IgD-negative memory B cell (primary cell): ENCODE data around the gene MRGPRX2. TPM values are rescaled to one million over a fixed set of nuclear protein-coding genes. Genes with fewer than 3 reads are reported as not detected.
A peak's percentile ranks its signal among the peaks of the same experiment; 100 is the strongest.

Experiments used
- H3K27ac Mint-ChIP-seq, 3 donors: one replicate each; pipeline ENCODE4 v1.8.0; 2020 to 2022; ENCODE audit warnings: mild to moderate bottlenecking in 3 of 3, mixed read lengths in 3 of 3, moderate library complexity in 1 of 3
- H3K27me3 Mint-ChIP-seq: one replicate; pipeline ENCODE4 v1.8.0; 2021; ENCODE audit warnings: mixed read lengths
- H3K36me3 Mint-ChIP-seq: one replicate; pipeline ENCODE4 v1.8.0; 2020; ENCODE audit warnings: mild to moderate bottlenecking, mixed read lengths
- H3K4me1 Mint-ChIP-seq, 3 donors: one replicate each; pipeline ENCODE4 v1.8.0; 2020 to 2022; ENCODE audit warnings: mixed read lengths in 3 of 3, mild to moderate bottlenecking in 1 of 3
- H3K4me3 Mint-ChIP-seq, 4 donors: one replicate each; pipeline ENCODE4 v1.8.0; 2020 to 2022; ENCODE audit warnings: mild to moderate bottlenecking in 4 of 4, mixed read lengths in 4 of 4, moderate library complexity in 3 of 4
- H3K9me3 Mint-ChIP-seq, 3 donors: one replicate each; pipeline ENCODE4 v1.8.0; 2020 to 2021; ENCODE audit warnings: mixed read lengths in 3 of 3, mild to moderate bottlenecking in 1 of 3
- polyA plus RNA-seq: library from polyadenylated mRNA; unstranded; fragments of 300-500 nt; fragmentation: Illumina TruSeq; gene quantifications from one replicate; pipeline ENCODE4 v1.2.3, GENCODE V29; 2021

The MRGPRX2 gene
- polyA plus RNA-seq = not detected

DNA sequence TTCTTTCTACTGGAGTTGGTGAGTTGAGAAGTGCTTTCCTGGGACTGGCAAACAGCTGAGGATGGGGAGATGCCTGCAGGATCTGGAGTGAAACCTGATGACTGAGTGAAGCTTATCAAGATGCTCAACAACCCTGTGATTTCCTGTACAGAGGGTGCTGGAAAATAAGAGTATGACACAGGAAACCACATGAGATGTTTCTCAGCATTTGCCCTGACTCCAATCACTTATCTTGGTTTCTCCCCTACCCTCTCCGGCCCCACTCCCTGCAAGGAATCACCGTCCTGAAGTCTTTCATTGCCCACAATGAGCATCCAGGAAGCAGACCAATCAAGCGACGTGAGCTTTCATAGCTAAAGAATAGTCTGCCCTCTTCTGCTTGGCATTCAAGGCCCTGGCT is at the start of gene MRGPRX2:
TSS of gene MRGPRX2 (minus strand) at position 89 of the 400 bp plus-strand sequence. CDS start 4,315 bp downstream, outside the sequence.
- no peak within 1 kb of the TSS for H3K27ac Mint-ChIP-seq
- no peaks in the 10 kb centered on the region for H3K36me3 Mint-ChIP-seq
- no peaks in the 10 kb centered on the region for H3K9me3 Mint-ChIP-seq
- H3K27me3 Mint-ChIP-seq = peaks cover 4% of the 10 kb centered on the region
- H3K4me1 Mint-ChIP-seq = no peaks in the 10 kb centered on the region
- H3K4me3 Mint-ChIP-seq = no peak within 1 kb of the TSS

DNA sequence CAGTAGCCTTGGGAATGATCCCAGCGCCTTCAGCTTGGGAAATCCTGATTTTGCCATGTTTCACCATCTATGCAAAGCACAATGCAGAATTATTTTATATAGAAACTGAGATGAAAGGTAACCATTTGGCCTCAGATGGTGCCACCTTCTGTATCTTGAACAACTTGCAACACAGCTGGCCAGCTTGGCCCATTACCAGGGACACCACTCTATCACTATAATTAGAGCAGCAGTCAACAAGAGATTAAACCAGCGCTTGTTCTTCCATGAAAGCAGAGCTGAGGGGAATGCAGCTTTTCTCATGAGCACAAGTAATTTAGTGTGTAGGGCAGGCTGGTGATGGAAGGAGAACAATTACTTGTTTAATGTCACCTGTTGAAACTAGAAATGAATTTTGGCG is 49.8 kb upstream of the MRGPRX2 start:
- no peak overlapping the region for H3K4me3 Mint-ChIP-seq
- no peaks in the 10 kb centered on the region for H3K9me3 Mint-ChIP-seq
- H3K27ac Mint-ChIP-seq = no peak overlapping the region
- H3K4me1 Mint-ChIP-seq = peaks cover 0 to 2% (median 0%) of the 10 kb centered on the region in 3 donors
- peaks cover 3% of the 10 kb centered on the region for H3K27me3 Mint-ChIP-seq
- no peaks in the 10 kb centered on the region for H3K36me3 Mint-ChIP-seq

DNA sequence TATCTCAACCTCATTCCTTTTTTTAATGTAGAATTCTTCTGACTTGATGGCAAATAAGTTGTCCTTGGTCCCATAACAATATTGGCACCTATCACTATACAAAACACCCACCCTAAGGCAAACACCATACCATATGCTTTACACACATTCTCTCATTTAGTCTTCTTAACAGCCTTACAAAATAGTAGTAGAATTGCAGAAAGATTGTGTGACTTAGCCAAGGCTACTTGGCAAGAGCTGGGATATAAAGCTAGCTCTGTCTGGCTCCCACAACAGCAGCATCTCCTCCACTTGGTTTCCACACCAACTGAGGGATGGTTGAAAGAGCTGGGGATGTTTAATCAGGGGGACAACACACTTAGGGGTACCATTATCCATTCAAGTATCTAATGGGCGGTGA is 46.6 kb upstream of the MRGPRX2 start:
- Mint-ChIP-seq H3K36me3 (no peaks in the 10 kb centered on the region), H3K9me3 (no peaks in the 10 kb centered on the region), H3K27me3 (peaks cover 3% of the 10 kb centered on the region), H3K4me1 (peaks cover 0 to under 1% (median 0%) of the 10 kb centered on the region in 3 donors), H3K4me3 (no peak overlapping the region), H3K27ac (no peak overlapping the region)

DNA sequence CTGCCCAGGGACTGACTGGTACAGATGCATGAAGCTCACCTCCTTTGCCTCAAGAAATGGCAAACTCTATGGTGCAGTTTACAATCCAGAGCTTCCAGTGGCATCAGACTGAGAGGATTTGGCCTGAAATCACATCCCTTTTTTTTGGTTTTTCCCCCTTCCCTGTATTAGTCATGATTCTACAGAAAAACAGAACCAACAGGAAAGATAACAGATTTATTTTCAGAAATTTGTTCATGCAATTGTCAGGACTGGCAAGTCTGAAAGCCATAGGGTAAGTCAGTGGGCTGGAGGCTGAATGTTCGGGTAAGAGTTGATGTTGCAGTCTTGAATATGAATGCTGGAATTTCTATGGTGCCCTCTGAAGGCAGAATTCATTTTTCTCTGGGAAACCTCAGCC is 44.5 kb upstream of the MRGPRX2 start:
- H3K4me1 Mint-ChIP-seq = peaks cover 0 to 2% (median 0%) of the 10 kb centered on the region in 3 donors
- H3K27ac Mint-ChIP-seq = no peak overlapping the region
- peaks cover 5% of the 10 kb centered on the region for H3K27me3 Mint-ChIP-seq
- H3K36me3 Mint-ChIP-seq = no peaks in the 10 kb centered on the region
- H3K9me3 Mint-ChIP-seq = peaks cover 2 to 9% (median 3%) of the 10 kb centered on the region in 3 donors
- no peak overlapping the region for H3K4me3 Mint-ChIP-seq

DNA sequence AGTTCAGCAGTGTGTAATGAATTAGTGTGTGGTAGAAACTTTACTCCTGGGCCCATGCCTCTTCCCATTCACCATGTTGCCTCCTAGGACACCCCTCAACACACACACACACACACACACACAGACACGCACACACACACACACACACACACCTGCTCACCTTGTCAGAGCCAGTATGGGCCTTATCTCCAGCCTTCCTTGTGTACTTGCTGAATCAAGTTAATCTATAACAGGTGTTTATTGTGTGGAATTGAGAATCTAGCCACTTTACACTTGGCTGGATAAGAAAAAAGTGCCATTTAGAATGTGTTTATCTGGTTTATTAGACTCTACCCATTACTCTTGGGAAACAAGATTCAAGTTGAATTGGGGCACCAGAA is 42.0 kb upstream of the MRGPRX2 start:
- no peaks in the 10 kb centered on the region for H3K36me3 Mint-ChIP-seq
- H3K4me3 Mint-ChIP-seq = no peak overlapping the region
- H3K9me3 Mint-ChIP-seq = peaks cover 2 to 9% (median 3%) of the 10 kb centered on the region in 3 donors
- peaks cover 11% of the 10 kb centered on the region for H3K27me3 Mint-ChIP-seq
- no peak overlapping the region for H3K27ac Mint-ChIP-seq
- peaks cover 0 to 2% (median 0%) of the 10 kb centered on the region in 3 donors for H3K4me1 Mint-ChIP-seq

DNA sequence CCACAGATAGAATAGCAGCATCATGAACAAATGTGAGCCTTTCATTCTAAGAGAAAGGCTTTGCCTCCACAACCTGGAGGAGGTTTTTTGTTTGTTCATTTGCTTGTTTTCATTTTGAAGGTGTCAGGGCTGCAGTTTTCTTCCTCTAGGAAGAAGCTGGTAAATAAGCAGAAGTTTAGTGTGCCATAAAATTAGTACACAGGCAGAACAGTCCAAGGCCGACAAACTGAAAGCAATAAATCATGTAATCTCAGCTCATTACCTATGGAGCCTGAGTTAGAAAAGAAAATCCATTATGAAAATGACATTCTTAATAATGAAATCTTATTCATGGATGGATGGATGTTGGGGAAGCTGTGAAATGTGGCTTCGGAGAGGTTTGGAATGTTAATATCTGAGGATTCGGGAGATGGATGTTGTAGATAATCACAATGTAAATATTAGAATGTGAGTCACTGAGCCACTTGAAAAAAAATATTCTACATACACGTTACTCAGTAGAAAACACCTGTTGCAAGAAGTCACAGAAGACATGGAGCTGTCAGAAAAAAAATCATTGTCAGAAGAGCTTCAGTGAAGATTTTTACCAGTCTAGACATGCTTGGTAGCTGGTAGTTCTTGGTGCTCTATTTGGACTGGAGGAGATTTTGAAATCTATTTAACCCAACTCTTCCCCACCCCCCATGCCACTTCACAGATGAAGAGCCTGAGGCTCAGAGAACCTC is 41.4 kb upstream of the MRGPRX2 start:
- H3K27me3 Mint-ChIP-seq = peaks cover 12% of the 10 kb centered on the region
- H3K4me1 Mint-ChIP-seq = peaks cover 0 to 2% (median 0%) of the 10 kb centered on the region in 3 donors
- no peak overlapping the region for H3K27ac Mint-ChIP-seq
- H3K9me3 Mint-ChIP-seq = peaks cover 2 to 9% (median 3%) of the 10 kb centered on the region in 3 donors
- no peak overlapping the region for H3K4me3 Mint-ChIP-seq
- no peaks in the 10 kb centered on the region for H3K36me3 Mint-ChIP-seq

DNA sequence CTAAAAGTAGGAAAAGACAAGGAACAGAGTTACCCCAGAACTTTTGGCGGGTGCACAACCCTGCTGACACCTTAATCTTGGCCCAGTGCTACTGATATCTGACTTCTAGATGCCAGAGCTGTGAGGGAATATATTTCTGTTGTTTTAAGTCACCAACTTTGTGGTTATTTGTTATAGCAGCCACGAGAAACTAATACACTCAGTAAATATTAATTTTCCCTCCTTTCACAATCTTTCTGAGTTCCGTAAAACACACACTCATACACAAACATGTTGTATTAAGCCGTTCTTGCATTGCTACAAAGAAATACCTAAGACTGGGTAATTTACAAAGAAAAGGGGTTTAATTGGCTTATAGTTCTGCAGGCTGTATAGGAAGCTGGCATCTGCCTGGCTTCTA is 40.4 kb upstream of the MRGPRX2 start:
- Mint-ChIP-seq H3K4me1 (peaks cover 0 to 2% (median 0%) of the 10 kb centered on the region in 3 donors), H3K27ac (peak overlapping the region in 1 of 3 donors; percentile 21), H3K4me3 (no peak overlapping the region), H3K9me3 (peaks cover 2 to 9% (median 3%) of the 10 kb centered on the region in 3 donors), H3K27me3 (peaks cover 18% of the 10 kb centered on the region), H3K36me3 (no peaks in the 10 kb centered on the region)

DNA sequence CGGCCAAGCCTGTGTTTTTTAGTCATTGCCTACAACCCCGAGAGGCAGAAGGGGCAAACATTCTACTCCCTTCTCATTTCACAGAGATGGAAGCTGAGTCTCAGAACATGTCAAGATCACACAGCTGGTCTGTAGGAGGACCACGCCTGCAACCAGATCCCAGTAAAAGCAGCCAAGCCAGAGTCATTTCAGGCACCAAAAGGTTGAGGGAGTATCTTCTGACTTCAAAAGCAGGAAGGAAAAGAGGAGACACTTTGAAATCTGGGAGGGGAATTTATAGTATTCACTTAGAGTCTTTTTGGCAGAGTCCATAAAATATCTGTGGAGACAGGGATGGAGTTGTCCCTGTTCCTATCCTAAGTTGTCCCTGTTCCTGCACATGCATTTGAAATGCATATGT is 38.6 kb upstream of the MRGPRX2 start:
- H3K4me1 Mint-ChIP-seq = peaks cover 0 to 2% (median 0%) of the 10 kb centered on the region in 3 donors
- no peak overlapping the region for H3K4me3 Mint-ChIP-seq
- peaks cover 2 to 9% (median 3%) of the 10 kb centered on the region in 3 donors for H3K9me3 Mint-ChIP-seq
- H3K36me3 Mint-ChIP-seq = no peaks in the 10 kb centered on the region
- no peak overlapping the region for H3K27ac Mint-ChIP-seq
- H3K27me3 Mint-ChIP-seq = peaks cover 20% of the 10 kb centered on the region

DNA sequence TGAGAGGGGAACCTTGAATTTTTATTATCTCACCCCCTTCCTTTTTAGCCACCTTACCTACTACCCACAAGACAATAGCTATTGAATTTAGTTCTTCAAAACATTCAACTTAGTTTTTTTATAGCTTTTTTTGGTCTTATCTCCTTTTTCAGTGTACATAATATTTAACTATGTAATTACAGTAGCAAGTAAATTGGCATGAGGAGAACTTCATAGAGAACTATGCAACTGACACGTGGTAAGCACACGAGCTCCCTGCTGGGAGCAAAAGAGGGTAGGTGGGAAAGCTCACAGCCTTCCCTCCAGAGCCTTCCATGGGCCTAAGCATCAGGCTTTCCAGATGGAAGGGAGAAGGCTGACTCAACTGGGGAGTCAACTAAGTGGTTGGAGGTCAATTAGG is 34.3 kb upstream of the MRGPRX2 start:
- Mint-ChIP-seq H3K4me3 (no peak overlapping the region), H3K27me3 (peaks cover 23% of the 10 kb centered on the region), H3K36me3 (no peaks in the 10 kb centered on the region), H3K4me1 (no peaks in the 10 kb centered on the region), H3K27ac (no peak overlapping the region), H3K9me3 (no peaks in the 10 kb centered on the region)

DNA sequence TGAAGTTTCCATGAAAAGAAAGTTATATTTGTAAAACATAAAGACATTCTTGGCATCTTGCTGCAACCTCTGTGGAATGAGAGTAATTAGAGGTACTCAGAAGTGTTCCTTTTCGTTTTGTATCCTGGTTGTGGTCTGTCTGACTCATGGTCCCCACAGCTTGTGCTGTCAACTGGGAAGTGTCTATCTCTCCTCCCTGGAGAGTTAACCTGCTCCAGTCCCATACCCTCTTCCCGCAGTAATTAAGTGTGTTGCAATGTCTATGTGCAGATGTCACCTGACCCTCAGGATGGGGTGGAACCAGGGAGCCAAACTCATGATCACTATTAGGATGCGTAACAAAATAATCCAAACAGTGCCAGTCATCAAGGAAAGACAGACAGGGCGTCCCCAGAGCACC is 33.5 kb upstream of the MRGPRX2 start:
- Mint-ChIP-seq H3K27me3 (peaks cover 31% of the 10 kb centered on the region), H3K4me1 (no peaks in the 10 kb centered on the region), H3K9me3 (no peaks in the 10 kb centered on the region), H3K27ac (no peak overlapping the region), H3K4me3 (no peak overlapping the region), H3K36me3 (no peaks in the 10 kb centered on the region)

DNA sequence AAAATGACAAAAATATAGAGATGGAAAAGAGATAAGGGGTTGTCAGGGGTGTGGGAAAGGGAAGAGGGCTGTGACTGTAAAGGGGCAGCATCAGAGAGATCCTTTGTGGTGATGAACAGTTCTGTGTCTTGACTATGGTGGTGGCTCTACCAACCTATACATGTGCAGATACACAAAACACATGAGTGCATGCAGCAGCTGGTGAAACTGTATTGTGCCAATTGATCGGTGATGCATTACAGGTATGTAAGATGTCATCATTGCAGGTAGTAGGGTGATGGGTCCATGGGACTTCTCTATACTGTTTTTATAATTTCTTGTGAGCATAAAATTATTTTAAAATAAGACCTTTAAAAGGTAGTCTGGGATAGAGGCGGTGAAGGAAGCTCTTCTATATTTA is 32.3 kb upstream of the MRGPRX2 start:
- H3K36me3 Mint-ChIP-seq = no peaks in the 10 kb centered on the region
- H3K9me3 Mint-ChIP-seq = no peaks in the 10 kb centered on the region
- H3K4me3 Mint-ChIP-seq = no peak overlapping the region
- no peaks in the 10 kb centered on the region for H3K4me1 Mint-ChIP-seq
- peaks cover 24% of the 10 kb centered on the region for H3K27me3 Mint-ChIP-seq
- no peak overlapping the region for H3K27ac Mint-ChIP-seq

DNA sequence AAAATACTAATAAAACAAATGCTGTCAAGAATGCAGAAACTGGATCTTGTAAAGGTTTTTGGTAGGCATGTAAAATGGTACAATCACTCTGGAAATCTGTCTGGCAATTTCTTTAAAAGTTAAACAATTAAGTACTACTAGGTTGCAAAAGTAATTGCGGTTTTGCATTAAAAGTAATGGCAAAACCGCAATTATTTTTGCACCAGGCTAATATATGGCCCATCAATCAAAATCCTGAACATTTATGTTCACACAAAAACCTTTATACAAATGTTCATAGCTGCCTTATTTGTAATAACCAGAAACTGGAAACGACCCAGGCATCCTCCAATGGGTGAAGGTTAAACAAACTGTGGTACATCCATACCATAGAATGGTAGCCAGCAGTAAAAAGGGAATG is 31.8 kb upstream of the MRGPRX2 start:
- Mint-ChIP-seq H3K4me3 (no peak overlapping the region), H3K9me3 (no peaks in the 10 kb centered on the region), H3K36me3 (no peaks in the 10 kb centered on the region), H3K27ac (no peak overlapping the region), H3K27me3 (peaks cover 20% of the 10 kb centered on the region), H3K4me1 (no peaks in the 10 kb centered on the region)

DNA sequence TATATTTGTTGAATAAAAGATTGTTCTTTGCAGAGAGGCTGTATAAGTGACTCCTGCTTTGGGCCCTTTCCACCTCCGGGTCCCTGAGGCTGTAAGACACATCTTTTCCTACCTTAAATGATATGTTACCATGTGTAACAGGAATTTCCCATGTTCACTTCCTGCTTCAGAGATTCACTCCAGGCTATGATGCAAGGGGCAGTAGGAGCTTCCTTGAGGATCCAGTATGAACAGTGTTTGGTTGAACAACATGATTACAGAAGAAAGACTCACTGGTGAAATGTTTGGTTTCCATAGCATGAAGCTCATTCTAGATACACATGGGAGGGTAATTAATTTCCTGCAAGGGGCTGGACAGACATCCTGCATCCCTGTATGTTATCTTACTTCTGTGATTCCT is 30.8 kb upstream of the MRGPRX2 start:
- H3K27ac Mint-ChIP-seq = no peak overlapping the region
- H3K9me3 Mint-ChIP-seq = peaks cover 1 to 3% (median 2%) of the 10 kb centered on the region in 3 donors
- H3K36me3 Mint-ChIP-seq = no peaks in the 10 kb centered on the region
- no peaks in the 10 kb centered on the region for H3K4me1 Mint-ChIP-seq
- no peak overlapping the region for H3K4me3 Mint-ChIP-seq
- peaks cover 17% of the 10 kb centered on the region for H3K27me3 Mint-ChIP-seq

DNA sequence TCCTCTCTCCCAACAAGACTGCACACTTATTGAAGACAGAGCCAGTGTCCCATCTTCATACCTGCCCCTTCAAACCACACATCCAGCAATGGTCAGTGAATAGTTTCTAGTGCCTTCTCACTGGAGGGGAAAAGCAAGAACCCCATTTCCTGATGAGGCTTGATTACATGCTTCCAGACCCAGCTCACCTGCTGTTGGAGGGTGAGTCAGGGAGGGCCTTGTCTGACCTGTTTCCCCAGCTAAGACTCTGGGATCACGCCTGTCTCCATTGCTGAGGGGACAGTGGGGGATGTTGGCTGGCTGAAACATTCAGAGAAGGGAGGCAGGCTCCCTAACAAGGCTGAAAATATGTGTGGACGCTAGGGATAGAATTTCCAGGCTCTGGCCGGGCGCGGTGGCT is 28.9 kb upstream of the MRGPRX2 start:
- Mint-ChIP-seq H3K4me1 (no peaks in the 10 kb centered on the region), H3K36me3 (no peaks in the 10 kb centered on the region), H3K9me3 (peaks cover 1 to 6% (median 2%) of the 10 kb centered on the region in 3 donors), H3K4me3 (no peak overlapping the region), H3K27me3 (peaks cover 14% of the 10 kb centered on the region), H3K27ac (no peak overlapping the region)

DNA sequence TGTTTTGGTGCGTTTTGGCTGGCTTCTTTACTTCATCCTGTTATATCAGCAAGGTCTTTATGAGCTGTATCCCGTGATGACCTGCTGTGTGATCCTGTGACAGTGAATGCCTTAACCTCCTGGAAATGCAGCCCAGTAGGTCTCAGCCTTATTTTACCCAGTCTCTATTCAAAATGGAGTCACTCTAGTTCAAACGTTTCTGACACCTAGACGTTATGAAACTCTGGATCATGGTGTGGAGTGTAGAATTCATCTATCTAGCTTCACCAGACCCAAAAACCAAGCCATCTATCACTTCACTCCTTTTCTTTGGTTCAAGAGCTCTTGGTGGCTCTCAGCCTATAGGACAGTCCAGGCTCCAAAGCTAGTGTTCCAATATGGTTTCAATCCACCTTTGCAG is 28.3 kb upstream of the MRGPRX2 start:
- no peaks in the 10 kb centered on the region for H3K4me1 Mint-ChIP-seq
- no peak overlapping the region for H3K27ac Mint-ChIP-seq
- peaks cover 1 to 6% (median 2%) of the 10 kb centered on the region in 3 donors for H3K9me3 Mint-ChIP-seq
- no peaks in the 10 kb centered on the region for H3K36me3 Mint-ChIP-seq
- no peak overlapping the region for H3K4me3 Mint-ChIP-seq
- peaks cover 12% of the 10 kb centered on the region for H3K27me3 Mint-ChIP-seq

DNA sequence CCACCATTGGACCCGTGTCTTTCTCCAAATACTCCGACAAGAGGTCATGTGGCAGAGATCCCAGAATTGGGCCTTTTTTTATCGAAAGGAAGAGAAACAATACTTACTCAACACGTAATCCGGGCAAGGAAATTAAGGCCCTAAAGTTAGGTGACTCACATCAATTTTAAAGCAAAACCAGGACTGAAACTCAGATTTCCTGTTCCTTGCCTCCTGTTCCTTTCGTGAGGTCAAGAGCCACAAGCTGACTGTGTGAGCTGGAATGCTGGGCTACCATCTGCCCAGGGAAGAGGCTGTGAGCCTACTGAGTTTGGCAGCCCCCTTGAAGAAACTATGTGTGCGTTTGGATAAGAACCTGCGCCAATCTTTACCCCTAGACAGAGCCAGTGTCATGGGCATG is 27.1 kb upstream of the MRGPRX2 start:
- Mint-ChIP-seq H3K4me1 (no peaks in the 10 kb centered on the region), H3K4me3 (no peak overlapping the region), H3K27me3 (peaks cover 9% of the 10 kb centered on the region), H3K9me3 (peaks cover 1 to 6% (median 2%) of the 10 kb centered on the region in 3 donors), H3K27ac (peak overlapping the region in 1 of 3 donors; percentile 26), H3K36me3 (no peaks in the 10 kb centered on the region)
